PFSK-1 (cell line): ENCODE data around the gene HIPK2.

Experiments used
- FOXP2 ChIP-seq: optimal IDR thresholded peaks from 2 replicates; pipeline ENCODE3; 2011; ENCODE audit warnings: borderline replicate concordance, control low read depth, inconsistent platforms; ENCODE audit not compliant: insufficient read depth; ENCODE audit errors: extremely low read length, extremely low read depth
- POLR2AphosphoS5 ChIP-seq: IDR thresholded peaks from 2 replicates; pipeline ENCODE4 v1.6.1; 2012; ENCODE audit warnings: low read depth, mild to moderate bottlenecking, control low read depth, low read length, moderate library complexity
- REST ChIP-seq, 2 experiments: IDR thresholded peaks; 2 replicates each; pipeline versions ENCODE4 v1.6.1 to v1.8.0; 2011 to 2012; ENCODE audit warnings: low read depth in 2 of 2, low read length in 2 of 2, control low read depth in 1 of 2, inconsistent platforms in 1 of 2, mild to moderate bottlenecking in 1 of 2, moderate library complexity in 1 of 2; ENCODE audit not compliant: insufficient read depth in 1 of 2
- SIN3A ChIP-seq: IDR thresholded peaks from 2 replicates; pipeline ENCODE4 v1.6.1; 2012; ENCODE audit warnings: mild to moderate bottlenecking, low read length, moderate library complexity, borderline replicate concordance; ENCODE audit not compliant: insufficient read depth
- TAF1 ChIP-seq: IDR thresholded peaks from 2 replicates; pipeline ENCODE4 v1.6.1; 2012; ENCODE audit warnings: low read length, control low read depth, borderline replicate concordance; ENCODE audit not compliant: insufficient read depth

The HIPK2 gene

DNA sequence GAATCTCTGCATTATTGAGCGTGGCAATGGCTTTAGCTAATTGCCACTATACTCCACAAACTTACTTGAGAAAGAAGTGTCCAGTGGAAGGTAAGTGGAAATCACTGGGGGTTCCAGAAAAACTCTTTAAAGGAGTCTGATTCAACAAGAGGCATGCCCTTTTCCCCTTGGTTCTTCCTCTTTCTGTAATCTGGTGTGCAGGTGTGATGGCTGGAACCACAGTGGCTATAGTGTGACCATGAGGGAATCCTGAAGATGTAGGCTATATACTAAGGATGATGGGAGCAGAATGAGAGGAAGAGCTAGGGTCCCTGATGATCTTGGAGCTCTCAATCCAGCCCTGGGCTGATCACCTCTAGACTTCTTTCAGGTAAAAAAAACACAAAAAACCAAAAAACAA is 256.4 kb downstream of the HIPK2 start:
- TF ChIP-seq FOXP2: no peak
- no peak for TF ChIP-seq TAF1
- TF ChIP-seq POLR2AphosphoS5: no peak
- TF ChIP-seq SIN3A: no peak
- TF ChIP-seq REST (IDR thresholded peaks at IDR 0.05; ENCODE audit: insufficient read depth in 1 of 2, low read depth in 2 of 2, low read length in 2 of 2): no peak

DNA sequence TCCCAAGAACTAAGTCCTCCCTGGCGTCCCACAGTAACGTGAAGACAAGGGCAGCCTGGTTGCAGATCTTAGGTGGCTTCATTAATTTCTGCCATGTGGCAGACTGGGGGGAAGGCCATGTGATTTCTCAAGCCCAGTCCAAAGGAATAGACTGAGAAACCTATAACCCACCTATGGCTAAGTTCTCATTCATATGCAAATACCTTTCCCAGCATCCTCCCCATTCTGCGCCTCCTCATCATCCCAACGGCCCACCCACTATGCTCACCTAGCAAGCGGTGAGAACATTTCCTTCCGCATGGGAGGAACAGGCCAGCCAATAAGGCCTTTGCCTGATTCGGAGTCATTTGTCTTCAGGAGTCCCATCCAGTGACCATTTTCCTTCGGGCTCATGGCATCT is 262.5 kb downstream of the HIPK2 start:
- no peak for TF ChIP-seq FOXP2
- TF ChIP-seq SIN3A: no peak
- no peak for TF ChIP-seq REST (IDR thresholded peaks at IDR 0.05; ENCODE audit: insufficient read depth in 1 of 2, low read depth in 2 of 2, low read length in 2 of 2)
- TF ChIP-seq POLR2AphosphoS5: no peak
- no peak for TF ChIP-seq TAF1
